Measurements from ENCODE around the gene MRPL48.

MRPL48 gene

DNA sequence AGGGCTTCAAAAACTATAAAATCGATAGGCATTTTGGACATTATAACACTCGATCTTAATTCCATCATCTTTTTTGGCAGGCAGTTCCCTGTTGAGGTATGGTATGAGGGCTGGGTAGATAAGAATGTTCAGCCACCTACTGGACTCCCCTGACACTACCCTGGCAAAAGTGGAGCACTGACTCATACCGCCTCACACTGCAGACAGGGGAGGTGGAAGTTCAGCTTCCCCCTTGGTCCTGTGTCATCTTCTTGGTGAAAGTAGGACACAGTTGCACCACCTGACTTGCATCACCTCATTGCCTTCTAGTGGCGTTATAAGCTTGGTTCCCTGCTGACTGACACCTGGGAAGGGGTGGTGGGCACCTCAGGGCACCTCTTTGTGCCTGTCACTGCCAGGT is 119.5 kb downstream of the MRPL48 start:
- DNase-seq, result no peak

DNA sequence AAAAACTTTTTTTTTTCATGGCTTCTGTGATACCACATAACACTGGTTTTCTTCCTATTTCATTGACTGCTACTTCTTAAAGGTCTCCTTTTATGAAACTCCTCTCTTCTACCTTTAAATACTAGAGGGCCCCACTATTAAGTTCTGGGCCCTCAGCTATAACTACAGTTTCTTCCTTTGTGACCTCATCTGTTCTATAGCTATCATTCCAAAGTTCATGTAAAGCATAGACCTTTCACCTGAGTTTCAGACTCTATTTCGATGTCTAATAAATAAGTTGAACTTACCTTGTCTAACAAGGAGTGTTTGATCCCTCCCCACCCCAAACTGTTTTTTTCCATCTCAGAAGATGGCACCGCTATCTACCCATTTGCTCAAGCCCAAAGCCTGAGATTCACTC is 124.4 kb downstream of the MRPL48 start:
- DNase-seq, result no peak

DNA sequence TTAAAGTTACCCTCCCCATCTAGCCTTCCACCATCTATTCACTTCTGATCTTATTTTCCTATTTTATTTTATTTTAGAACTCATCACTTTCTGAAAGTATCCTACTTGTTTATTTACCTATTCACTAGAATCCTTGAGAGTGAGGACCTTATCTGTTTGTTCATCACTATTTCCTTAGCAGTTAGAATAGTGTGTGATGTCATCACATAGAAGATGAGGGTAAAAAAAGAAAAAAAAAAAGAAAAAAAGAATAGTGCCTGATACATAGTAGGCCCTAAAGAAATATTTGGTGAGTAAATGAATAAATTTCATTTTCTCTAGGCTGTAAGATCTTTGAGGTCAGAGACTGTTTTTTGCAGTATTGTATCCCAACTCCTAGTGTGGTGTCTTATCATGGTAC is 125.8 kb downstream of the MRPL48 start:
- DNase-seq, result no peak

- no peak for DNase-seq
These were observed 126.6 kb downstream of the MRPL48 start for GRCh38 chr11:73914284-73914683.
